ENCODE data around the gene MCM9.

MCM9 gene

GRCh38 chr6:118934461-118935330 lies at the start of gene MCM9:
MCM9 (minus strand) TSS chr6:118935159; CDS start chr6:118931723, 3,436 bp downstream.
- DNase-seq (ENCODE audit: low spot score): peak; percentile 95

- no peak for DNase-seq (ENCODE audit: low spot score)
These were observed 49.4 kb upstream of the MCM9 start for GRCh38 chr6:118984342-118984741.

GRCh38 chr6:118982575-118982911 lies 47.6 kb upstream of the MCM9 start:
- DNase-seq (ENCODE audit: low spot score): no peak

GRCh38 chr6:118981884-118982574 lies 47.1 kb upstream of the MCM9 start:
- DNase-seq (ENCODE audit: low spot score): no peak

GRCh38 chr6:118980063-118980462 lies 45.1 kb upstream of the MCM9 start:
- DNase-seq (ENCODE audit: low spot score): no peak

- no peak for DNase-seq (ENCODE audit: low spot score)
These were observed 39.8 kb upstream of the MCM9 start for GRCh38 chr6:118974790-118975189.

GRCh38 chr6:118971682-118972081 lies 36.7 kb upstream of the MCM9 start:
- no peak for DNase-seq (ENCODE audit: low spot score)

- no peak for DNase-seq (ENCODE audit: low spot score)
These were observed 35.9 kb upstream of the MCM9 start for GRCh38 chr6:118970866-118971265.

- peak; percentile 27 for DNase-seq (ENCODE audit: low spot score)
These were observed 33.5 kb upstream of the MCM9 start for GRCh38 chr6:118968416-118968815.

GRCh38 chr6:118967239-118967638 lies 32.3 kb upstream of the MCM9 start:
- DNase-seq (ENCODE audit: low spot score): no peak

GRCh38 chr6:118965843-118966370 lies 30.9 kb upstream of the MCM9 start:
- no peak for DNase-seq (ENCODE audit: low spot score)

- peak; percentile 7 for DNase-seq (ENCODE audit: low spot score)
These were observed 30.4 kb upstream of the MCM9 start for GRCh38 chr6:118965371-118965770.

GRCh38 chr6:118963003-118963402 lies 28.0 kb upstream of the MCM9 start:
- DNase-seq (ENCODE audit: low spot score): peak; percentile 2

- DNase-seq (ENCODE audit: low spot score): no peak
These were observed 24.9 kb upstream of the MCM9 start for GRCh38 chr6:118959903-118960302.

GRCh38 chr6:118953391-118953790 lies 18.4 kb upstream of the MCM9 start:
- no peak for DNase-seq (ENCODE audit: low spot score)

- DNase-seq (ENCODE audit: low spot score): no peak
These were observed 17.7 kb upstream of the MCM9 start for GRCh38 chr6:118952683-118953082.

- no peak for DNase-seq (ENCODE audit: low spot score)
These were observed 10.3 kb upstream of the MCM9 start for GRCh38 chr6:118945217-118945616.

- no peak for DNase-seq (ENCODE audit: low spot score)
These were observed 5.8 kb upstream of the MCM9 start for GRCh38 chr6:118940770-118941169.

- DNase-seq (ENCODE audit: low spot score): no peak
These were observed 4.7 kb upstream of the MCM9 start for GRCh38 chr6:118939683-118940082.

- DNase-seq (ENCODE audit: low spot score): no peak
These were observed 1.2 kb upstream of the MCM9 start for GRCh38 chr6:118935978-118936703.

GRCh38 chr6:118935331-118935668 lies 341 bp upstream of the MCM9 start:
- DNase-seq (ENCODE audit: low spot score): no peak

- DNase-seq (ENCODE audit: low spot score): no peak
These were observed 1.0 kb downstream of the MCM9 start for GRCh38 chr6:118933855-118934460.
